SU-DHL-6 (cell line): ENCODE measurements around the gene IDH3B.

Experiments
- CTCF ChIP-seq: fragments of 200-600 bp; sonication (generic); IDR thresholded peaks from one replicate; pipeline ENCODE4 v1.5.1; 2017; ENCODE audit warnings: antibody characterized with exemption, mild to moderate bottlenecking, low read length, moderate library complexity; ENCODE audit not compliant: insufficient read depth, poor library complexity, severe bottlenecking
- EZH2phosphoT487 ChIP-seq: fragments of 200-600 bp; sonication (generic), shearing (Covaris generic); conservative IDR thresholded peaks from 2 replicates; pipeline ENCODE4 v1.6.1; 2018; ENCODE audit warnings: mild to moderate bottlenecking, antibody characterized with exemption, low read length, moderate library complexity, mixed read lengths

GRCh38 chr20:2700913-2701620 lies 37.1 kb upstream of the IDH3B start:
- TF ChIP-seq CTCF (no peak), EZH2phosphoT487 (no peak)
